ENCODE results near the gene CCDC78.

CCDC78 gene

DNA sequence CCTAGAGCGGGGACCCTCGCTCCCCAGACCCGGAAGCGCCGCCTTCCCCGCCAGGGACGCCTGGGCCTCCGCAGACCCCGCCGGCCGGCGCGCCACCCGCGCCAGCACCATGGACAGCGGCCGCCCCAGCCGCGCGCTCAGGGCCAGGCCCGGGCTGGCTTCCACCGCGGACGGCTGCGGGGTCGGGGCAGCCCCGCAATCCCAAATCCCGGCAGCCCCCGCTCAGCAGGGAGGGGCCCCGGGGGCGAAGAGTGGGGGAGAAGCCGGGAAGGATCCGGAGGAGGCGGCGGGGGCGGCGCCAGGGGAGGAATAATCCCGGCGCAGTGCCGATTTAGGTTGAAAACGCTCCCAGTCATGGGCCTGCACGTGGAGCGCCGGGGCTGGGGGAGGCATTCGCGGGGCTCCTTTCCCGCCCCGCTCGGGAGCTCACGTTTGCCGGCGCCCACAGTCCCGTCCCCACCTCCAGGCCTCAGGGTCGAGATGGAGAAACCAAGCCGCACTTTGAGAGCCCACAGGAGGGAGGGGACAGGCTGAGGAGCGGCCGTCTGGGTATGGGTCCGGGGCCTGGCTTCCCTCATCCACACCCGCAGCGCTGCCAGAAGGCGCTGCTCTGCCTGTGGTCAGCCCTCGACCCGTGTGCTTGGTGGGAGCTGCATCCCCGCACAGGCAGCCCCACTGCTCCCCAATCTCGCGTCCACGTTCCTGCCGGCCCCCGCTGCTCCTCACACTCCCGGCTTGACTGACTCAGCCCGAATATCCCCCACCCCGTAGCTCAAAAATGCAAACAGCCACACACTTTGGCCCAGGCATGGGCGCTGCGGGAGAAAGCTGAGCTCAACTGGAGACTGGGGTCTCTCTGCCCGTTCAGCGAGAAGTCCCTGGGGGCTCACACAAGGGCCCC is 25.3 kb downstream of the CCDC78 start:
- Histone ChIP-seq H3K27me3 (ENCODE audit: insufficient read depth, poor library complexity, severe bottlenecking) (peaks cover 53% of the 10 kb centered on the region), H3K4me3 (replicated peaks; ENCODE audit: insufficient read depth, low read length) (no peak overlapping the region), H3K27ac (replicated peaks) (no peak overlapping the region)
- no peak for DNase-seq (ENCODE audit: low read depth in 1 of 2, low spot score in 1 of 2)
- TF ChIP-seq POLR2AphosphoS5 (IDR thresholded peaks at IDR 0.05; ENCODE audit: low read depth), result no peak
- TF ChIP-seq, protein P1, sequence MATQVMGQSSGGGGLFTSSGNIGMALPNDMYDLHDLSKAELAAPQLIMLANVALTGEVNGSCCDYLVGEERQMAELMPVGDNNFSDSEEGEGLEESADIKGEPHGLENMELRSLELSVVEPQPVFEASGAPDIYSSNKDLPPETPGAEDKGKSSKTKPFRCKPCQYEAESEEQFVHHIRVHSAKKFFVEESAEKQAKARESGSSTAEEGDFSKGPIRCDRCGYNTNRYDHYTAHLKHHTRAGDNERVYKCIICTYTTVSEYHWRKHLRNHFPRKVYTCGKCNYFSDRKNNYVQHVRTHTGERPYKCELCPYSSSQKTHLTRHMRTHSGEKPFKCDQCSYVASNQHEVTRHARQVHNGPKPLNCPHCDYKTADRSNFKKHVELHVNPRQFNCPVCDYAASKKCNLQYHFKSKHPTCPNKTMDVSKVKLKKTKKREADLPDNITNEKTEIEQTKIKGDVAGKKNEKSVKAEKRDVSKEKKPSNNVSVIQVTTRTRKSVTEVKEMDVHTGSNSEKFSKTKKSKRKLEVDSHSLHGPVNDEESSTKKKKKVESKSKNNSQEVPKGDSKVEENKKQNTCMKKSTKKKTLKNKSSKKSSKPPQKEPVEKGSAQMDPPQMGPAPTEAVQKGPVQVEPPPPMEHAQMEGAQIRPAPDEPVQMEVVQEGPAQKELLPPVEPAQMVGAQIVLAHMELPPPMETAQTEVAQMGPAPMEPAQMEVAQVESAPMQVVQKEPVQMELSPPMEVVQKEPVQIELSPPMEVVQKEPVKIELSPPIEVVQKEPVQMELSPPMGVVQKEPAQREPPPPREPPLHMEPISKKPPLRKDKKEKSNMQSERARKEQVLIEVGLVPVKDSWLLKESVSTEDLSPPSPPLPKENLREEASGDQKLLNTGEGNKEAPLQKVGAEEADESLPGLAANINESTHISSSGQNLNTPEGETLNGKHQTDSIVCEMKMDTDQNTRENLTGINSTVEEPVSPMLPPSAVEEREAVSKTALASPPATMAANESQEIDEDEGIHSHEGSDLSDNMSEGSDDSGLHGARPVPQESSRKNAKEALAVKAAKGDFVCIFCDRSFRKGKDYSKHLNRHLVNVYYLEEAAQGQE (IDR thresholded peaks at IDR 0.05; ENCODE audit: insufficient replicate concordance, low read depth), result peak; percentile 98

DNA sequence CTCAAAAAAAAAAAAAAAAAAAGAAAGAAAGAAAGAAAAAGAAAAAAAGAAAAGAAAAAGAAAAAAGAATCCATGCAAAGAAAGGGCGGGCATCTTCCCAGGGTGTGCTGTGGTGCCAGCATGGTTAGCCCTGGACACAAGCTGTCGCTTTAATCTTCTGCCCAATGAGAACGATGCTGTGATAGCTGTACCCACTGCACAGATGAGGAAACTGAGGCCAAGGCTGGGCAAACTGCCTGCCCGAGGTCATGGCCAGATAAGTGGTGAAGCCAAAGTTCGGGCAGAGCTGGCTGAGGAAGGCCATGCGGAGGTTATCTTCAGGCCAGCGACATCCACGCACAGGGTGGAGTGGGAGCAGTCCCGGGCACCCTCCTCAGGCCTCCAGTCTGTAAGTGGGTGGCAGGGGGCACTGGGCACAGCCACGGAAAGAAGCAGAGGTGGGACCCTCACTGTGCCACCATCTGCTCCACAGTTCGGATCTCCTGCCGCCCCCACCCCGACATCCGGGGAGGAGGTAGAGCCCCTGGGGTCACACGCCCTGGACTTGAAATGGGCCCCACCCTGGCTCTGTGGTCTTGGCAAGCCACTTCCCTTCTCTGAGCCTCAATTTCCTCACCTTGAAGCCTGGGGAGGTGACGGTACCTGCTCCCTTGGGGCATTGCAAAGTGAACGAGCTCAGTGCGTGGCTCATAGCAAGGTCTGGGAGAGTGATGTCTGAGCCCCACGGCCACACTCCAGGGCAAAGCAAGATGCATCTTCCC is 27.2 kb downstream of the CCDC78 start:
- H3K27ac ChIP-seq (replicated peaks), result no peak overlapping the region
- peaks cover 57% of the 10 kb centered on the region for H3K27me3 ChIP-seq (ENCODE audit: insufficient read depth, poor library complexity, severe bottlenecking)
- DNase-seq (ENCODE audit: low read depth in 1 of 2, low spot score in 1 of 2), result no peak
- TF ChIP-seq, protein P1 (IDR thresholded peaks at IDR 0.05; ENCODE audit: insufficient replicate concordance, low read depth), result peak; percentile 33
- TF ChIP-seq, protein P2, sequence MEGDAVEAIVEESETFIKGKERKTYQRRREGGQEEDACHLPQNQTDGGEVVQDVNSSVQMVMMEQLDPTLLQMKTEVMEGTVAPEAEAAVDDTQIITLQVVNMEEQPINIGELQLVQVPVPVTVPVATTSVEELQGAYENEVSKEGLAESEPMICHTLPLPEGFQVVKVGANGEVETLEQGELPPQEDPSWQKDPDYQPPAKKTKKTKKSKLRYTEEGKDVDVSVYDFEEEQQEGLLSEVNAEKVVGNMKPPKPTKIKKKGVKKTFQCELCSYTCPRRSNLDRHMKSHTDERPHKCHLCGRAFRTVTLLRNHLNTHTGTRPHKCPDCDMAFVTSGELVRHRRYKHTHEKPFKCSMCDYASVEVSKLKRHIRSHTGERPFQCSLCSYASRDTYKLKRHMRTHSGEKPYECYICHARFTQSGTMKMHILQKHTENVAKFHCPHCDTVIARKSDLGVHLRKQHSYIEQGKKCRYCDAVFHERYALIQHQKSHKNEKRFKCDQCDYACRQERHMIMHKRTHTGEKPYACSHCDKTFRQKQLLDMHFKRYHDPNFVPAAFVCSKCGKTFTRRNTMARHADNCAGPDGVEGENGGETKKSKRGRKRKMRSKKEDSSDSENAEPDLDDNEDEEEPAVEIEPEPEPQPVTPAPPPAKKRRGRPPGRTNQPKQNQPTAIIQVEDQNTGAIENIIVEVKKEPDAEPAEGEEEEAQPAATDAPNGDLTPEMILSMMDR (IDR thresholded peaks at IDR 0.05; ENCODE audit: insufficient read depth, low read length), result no peak
- H3K4me3 ChIP-seq (replicated peaks; ENCODE audit: insufficient read depth, low read length), result no peak overlapping the region

DNA sequence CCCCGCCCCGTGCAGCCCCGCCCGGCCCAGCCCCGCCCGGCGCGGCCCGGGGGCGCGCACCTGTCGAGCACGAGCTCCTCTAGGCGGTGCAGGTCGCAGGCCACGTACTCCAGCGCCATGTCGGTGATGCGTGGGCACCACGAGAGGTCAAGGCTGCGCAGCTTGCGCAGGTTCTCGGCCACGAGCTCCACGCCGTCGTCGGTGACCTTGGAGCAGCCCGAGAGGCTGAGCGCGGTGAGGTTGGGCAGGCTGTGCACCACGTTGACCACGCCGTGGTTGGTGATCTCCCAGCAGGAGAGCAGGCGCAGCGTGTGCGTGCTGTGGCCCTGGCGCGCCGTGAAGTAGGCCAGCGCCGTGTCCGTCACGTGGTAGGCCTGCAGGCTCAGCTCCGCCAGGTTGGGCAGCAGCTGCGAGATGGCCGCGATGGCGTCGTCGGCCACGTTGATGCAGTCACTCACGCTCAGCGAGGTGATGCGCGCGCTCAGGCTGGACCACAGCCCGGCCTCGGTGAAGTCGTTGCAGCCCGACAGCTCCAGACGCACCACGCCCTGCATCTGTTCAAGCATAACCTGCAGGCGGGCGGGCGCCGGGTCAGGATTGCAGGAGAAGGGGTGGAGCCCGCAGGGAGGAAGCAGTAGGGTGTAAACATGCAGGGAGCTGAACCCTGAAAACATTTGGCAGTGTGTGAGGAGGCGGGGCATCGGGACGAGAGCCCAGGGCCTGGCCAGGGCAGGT is 30.7 kb downstream of the CCDC78 start:
- Histone ChIP-seq H3K4me3 (replicated peaks; ENCODE audit: insufficient read depth, low read length) (peak overlapping the region; percentile 19), H3K27ac (replicated peaks) (no peak overlapping the region), H3K27me3 (ENCODE audit: insufficient read depth, poor library complexity, severe bottlenecking) (peaks cover 48% of the 10 kb centered on the region)
- TF ChIP-seq, protein P2 (IDR thresholded peaks at IDR 0.05; ENCODE audit: insufficient read depth, low read length), result no peak
- DNase-seq (ENCODE audit: low read depth in 1 of 2, low spot score in 1 of 2), result peak in 1 of 2 experiments; percentile 68

DNA sequence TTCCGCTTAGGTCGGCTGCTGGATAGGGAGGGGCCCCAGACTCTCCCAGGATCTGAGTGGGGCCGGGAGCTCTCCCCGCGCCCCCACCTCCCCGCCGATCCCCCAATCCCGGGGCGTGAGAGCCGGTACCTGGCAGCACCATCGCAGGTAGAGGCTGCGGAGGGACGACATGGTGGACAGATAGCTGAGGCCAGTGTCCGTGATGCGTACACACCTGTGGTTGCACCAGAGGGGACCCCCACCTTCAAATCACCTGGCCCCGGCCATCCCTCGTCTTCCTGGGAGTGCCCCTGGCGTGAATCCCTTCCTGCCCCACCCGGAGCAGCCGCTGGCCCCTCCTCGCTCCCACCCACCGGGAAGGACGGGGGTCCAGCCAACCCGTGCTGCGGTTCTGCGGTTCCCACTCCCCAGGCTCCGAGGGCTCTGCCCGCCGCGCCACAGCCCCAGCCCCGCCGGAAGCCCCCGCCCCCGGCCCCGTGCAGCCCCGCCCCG is 31.3 kb downstream of the CCDC78 start:
- TF ChIP-seq POLR2AphosphoS5 (IDR thresholded peaks at IDR 0.05; ENCODE audit: low read depth) (no peak), GABPA (IDR thresholded peaks at IDR 0.05; ENCODE audit: low read depth) (no peak), SPI1 (IDR thresholded peaks at IDR 0.05; ENCODE audit: borderline replicate concordance, low read depth) (no peak)
- TF ChIP-seq, protein P2 (IDR thresholded peaks at IDR 0.05; ENCODE audit: insufficient read depth, low read length), result no peak
- TF ChIP-seq, protein P1 (IDR thresholded peaks at IDR 0.05; ENCODE audit: insufficient replicate concordance, low read depth), result no peak
- Histone ChIP-seq H3K4me3 (replicated peaks; ENCODE audit: insufficient read depth, low read length) (no peak overlapping the region), H3K27ac (replicated peaks) (no peak overlapping the region), H3K27me3 (ENCODE audit: insufficient read depth, poor library complexity, severe bottlenecking) (peaks cover 43% of the 10 kb centered on the region)
- no peak for DNase-seq (ENCODE audit: low read depth in 1 of 2, low spot score in 1 of 2)

Measured in HL-60 (cell line).